NK-92 (cell line): ENCODE measurements around the gene HBZ.
"Not testable (repeated sequence)": the region's sequence is repeated elsewhere in the genome, so short reads cannot be mapped to it uniquely, and the experiment has no call there.

ENCODE experiments used
- DNase-seq: peaks from one replicate; lab custom pipeline; 2025; ENCODE audit not compliant: unreplicated experiment; lab: John Stamatoyannopoulos, UW

HBZ gene

DNA sequence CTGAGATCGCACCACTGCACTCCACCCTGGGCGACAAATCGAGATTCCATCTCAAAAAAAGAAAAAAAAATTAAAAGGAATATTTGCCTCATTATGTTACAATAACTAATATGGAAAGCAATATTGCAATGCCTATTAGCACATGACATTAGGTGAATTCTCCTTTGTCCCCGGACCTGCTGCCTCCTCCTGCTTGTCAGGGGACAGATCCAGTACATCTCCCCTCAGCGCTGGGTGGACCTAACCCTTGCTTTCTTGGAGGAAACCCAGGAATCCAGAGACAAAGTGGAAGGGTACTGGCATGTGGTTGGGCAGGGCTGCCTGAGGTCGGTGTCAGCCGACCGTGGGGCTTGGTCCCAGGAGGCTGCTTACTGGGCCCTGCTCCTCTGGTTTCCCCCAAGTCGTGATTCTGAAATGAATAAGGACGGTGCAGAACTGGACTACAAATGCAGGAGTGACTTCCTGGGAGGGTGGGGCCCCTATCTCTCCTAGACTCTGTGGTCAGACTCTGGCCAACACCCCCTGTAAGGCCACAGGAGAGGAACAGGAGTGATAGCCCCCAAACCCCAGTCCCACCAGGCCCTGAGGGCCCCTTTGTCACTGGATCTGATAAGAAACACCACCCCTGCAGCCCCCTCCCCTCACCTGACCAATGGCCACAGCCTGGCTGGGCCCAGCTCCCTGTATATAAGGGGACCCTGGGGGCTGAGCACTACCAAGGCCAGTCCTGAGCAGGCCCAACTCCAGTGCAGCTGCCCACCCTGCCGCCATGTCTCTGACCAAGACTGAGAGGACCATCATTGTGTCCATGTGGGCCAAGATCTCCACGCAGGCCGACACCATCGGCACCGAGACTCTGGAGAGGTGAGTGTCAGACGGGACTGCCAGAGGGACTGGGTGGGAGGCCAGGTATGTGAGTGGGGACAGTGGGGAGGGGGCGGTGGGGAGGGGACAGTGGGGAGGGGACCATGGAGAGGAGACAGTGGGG lies at the start of gene HBZ:
HBZ (plus strand) TSS at position 504 of the 988 bp plus-strand sequence; CDS start at position 770, 266 bp downstream.
- no peak for DNase-seq

GRCh38 chr16:104355-104754 lies 48.1 kb upstream of the HBZ start:
- DNase-seq = no peak

DNA sequence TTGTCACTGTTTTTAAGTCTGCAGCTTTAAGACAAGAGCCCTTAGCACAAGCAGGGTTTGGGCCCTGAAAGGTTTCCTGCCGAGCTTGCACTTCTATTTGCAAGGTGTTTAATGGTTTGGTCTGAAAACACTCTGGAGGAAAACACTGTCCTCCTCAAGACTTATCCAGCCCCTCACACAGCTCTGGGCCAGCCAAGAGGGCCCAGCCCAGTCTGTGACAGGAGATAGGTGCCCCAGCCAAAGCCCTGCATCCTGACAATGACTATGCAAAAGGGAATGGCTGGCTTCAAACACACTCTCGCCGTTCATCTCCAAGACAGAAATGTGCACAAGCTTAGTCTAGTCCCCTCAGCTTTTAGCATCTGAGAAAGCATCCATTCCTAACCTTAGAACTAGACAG lies 47.5 kb upstream of the HBZ start:
- DNase-seq = no peak

- DNase-seq = no peak
These were observed 46.9 kb upstream of the HBZ start for GRCh38 chr16:105521-105920.

DNA sequence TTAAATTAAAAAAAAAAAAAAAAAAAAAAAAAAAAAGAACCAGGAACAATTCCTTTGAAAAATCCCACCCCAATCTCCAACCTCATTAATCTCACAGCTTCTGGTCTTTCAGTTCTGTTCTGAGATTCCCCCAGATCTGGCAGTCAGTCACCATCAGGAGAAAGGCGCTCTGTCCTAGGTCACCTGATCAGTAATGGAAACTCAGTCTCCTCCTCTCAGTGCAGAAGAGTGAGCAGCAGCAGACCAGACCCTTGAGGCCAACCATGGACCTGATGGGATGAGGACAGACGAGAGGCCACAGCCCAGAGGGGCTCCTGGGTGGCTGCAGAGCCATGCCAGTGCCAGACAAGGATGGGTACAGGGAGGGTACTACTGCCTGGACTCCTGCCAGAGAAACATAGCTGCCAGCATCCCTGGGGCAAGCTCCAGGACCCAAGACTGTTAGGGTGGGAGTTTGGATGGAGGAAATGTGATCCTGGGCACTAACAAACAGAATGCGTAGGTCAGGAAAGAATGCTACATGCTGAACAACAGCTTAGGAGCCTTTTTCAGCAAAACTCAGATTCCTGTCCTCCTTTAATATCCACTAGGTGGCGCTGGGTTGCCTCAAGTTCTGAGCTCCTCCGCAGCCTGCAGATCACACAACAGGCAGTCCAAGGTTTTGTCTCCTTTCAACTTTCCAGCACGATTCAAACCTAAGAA lies 45.7 kb upstream of the HBZ start:
- DNase-seq = no peak

DNA sequence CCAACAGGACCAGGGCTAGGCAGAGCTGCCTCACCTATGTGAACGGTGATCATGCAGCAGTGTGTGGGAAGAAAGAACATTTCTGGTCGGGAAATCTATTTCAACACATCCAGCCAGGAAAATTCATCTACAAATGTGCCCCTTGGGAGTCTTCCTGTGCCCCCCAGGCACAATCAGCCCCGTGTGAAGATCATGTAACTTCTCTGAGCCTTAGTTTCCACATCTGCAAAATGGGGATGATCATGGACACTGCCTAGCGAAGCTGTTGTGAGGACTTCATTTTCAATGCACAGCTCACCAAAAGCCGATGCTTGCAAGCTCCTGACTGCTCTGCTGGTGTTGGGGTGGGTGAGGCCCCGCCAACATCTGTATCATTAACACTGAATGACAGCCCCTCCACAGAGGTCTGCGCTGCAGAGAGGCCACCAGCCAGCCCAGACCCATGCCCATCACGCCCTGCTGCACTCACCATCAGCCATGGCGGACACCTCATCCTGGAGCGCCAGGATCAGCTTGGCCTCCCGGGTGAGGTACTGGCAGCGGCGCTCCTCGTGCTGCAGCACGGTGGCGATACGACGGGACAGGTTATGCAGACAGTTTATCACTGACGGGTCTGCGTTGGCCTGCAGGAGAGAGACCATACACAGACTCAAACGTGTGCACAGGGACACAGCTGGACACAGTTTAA lies 40.1 kb upstream of the HBZ start:
- no peak for DNase-seq

GRCh38 chr16:114327-114726 lies 38.1 kb upstream of the HBZ start:
- DNase-seq = no peak

DNA sequence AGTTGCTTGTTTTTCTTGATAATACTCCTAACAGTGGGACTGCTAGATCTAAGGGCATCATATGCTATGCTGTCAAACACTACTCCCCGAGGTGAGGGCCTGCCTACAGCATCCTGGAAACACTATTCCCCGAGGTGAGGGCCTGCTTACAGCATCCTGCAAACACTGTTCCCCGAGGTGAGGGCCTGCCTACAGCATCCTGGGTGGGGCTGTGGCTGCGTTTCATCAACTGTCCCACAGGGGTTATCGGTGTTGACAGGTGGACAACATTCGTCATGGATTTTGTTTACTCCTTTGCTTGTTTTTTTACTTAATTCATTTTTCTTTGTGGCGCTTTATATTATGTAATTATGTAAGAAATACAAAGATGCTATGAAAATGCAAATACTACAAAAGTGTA lies 36.4 kb upstream of the HBZ start:
- DNase-seq = no peak

GRCh38 chr16:117379-118365 lies 34.8 kb upstream of the HBZ start:
- DNase-seq = no peak

DNA sequence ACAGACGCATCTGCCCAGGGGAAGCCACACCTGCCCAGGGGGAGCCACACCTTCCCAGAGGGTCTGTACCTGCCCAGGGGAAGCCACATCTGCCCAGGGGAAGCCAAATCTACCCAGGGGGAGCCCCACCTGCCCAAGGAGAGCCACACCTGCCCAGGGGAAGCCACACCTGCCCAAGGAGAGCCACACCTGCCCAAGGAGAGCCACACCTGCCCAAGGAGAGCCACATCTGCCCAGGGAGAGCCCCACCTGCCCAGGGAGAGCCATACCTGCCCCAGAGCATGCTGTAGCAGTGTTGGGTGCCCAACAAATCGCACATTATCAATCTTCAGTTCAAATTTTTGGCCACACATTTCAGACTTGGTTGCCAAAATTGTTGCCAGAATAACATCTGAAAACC lies 33.6 kb upstream of the HBZ start:
- DNase-seq = no peak

GRCh38 chr16:119295-119694 lies 33.1 kb upstream of the HBZ start:
- no peak for DNase-seq

- no peak for DNase-seq
These were observed 32.5 kb upstream of the HBZ start for GRCh38 chr16:119835-120491.

DNA sequence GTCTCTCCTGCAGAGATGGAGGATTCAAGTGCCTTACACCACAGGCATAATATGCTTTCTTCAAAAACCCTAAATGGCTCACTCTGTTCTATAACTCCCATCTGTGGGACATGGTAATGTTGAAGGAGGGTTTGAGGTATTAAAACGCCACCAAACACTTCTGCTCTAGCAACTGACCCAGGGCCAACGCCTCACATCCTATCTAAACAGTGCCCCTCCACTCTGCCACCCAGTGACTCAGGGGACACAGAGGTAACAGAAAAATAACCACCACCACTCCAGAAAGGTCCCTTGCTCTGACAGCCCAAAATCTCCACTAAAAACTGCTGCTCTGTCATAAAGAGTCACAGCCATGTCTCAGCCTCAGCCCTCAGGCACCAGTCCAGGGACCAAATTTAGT lies 31.7 kb upstream of the HBZ start:
- DNase-seq = no peak

DNA sequence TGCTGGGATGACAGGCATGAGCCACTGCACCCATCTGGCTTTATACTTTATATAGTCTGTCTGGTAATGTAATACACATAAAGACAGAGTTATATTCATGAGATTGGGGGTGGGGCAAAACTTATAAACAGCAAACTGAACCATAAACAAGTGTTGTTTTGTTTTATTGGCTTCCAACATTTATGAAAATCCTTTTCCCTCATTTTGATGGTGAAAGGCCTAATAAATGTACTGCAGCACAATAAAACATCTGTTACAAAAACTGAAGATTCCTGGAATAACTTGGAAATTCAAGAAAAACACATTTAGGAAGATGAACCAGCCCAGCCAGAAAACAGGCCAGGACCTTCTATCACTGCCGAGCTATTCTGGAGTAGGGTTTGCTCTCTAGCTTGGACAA lies 30.1 kb upstream of the HBZ start:
- no peak for DNase-seq

DNA sequence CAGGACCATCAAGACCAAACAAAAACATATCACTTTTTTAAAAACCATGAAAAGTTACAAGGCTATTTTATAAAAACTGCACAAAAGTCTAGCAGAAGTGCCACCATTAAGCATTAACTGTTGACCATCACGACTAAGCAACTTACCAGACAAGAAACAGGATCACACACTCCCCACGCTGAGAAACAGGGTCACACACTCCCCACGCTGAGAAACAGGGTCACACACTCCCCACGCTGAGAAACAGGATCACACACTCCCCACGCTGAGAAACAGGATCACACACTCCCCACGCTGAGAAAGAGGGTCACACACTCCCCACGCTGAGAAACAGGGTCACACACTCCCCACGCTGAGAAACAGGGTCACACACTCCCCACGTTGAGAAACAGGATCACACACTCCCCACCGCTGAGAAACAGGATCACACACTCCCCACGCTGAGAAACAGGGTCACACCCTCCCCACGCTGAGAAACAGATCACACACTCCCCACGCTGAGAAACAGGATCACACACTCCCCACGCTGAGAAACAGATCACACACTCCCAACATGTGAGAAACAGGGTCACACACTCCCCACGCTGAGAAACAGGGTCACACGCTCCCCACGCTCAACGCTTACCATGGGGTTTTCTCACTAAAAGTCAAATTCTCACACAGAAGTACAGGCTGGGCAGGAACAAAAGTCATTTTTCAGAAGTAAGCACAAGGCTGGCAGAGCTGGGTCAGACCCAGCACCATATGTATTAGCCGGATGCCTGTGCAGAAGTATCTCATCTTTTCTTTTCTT lies 28.7 kb upstream of the HBZ start:
- not testable (repeated sequence) for DNase-seq

DNA sequence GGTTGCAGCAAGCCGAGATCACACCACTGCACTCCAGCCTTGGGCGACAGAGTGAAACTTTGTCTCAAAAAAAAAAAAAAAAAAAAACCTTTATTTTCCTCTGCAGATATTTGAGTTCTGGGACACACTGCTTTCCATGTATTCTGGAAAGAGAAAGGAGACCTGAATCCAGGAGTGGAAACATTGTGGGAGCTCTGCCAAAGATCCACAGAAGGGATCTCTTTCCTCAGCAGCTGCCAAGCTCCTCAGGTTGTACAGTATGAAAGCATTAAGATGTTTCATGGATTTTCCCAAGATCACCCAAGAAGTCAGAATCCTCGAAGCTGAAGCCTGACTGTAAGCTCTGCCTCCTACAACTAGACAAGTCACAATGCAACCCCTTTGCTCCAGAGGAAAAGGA lies 27.4 kb upstream of the HBZ start:
- no peak for DNase-seq

DNA sequence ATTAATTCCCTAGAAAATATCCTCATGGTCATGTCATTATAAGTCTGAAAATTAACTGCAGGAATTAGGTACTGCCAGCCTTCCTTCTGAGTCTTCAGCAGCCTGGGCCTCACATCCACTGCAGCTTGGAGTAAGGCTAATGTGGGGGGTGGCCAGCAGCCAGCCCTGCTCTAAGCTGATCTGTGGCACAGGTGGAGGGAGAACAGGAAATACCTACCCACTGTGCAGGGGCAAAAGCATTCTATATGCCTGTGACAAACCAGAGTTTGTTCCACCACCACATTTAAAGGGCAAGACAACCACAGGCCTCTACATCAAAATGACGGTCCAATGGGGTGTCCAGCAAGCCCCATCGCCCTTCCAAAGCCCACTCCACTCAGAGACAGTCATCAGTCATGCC lies 23.4 kb upstream of the HBZ start:
- no peak for DNase-seq

GRCh38 chr16:130533-131173 lies 21.8 kb upstream of the HBZ start:
- DNase-seq = no peak

DNA sequence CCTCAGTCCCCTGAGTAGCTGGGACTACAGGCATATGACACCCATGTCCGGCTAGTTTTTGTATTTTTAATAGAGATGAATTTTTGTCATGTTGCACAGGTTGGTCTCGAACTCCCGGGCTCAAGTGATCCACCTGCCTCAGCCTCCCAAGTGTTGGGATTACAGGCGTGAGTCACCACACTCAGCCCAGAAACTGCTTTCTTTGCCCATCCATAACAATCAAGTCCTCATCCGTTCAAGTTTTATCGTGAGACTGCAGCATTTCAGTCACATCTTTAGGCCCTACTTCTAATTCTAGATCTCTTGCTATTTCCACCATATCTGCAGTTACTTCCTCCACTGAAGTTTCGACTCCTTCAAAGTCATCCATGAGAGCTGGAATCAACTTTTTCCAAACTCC lies 20.3 kb upstream of the HBZ start:
- no peak for DNase-seq
